ENCODE measurements around the gene NR3C1. TPM values are rescaled to one million over a fixed set of nuclear protein-coding genes. Genes with fewer than 3 reads are reported as not detected.

Gene NR3C1
- total RNA-seq, 1 experiment from 2014 or later = 31.4 TPM

DNA sequence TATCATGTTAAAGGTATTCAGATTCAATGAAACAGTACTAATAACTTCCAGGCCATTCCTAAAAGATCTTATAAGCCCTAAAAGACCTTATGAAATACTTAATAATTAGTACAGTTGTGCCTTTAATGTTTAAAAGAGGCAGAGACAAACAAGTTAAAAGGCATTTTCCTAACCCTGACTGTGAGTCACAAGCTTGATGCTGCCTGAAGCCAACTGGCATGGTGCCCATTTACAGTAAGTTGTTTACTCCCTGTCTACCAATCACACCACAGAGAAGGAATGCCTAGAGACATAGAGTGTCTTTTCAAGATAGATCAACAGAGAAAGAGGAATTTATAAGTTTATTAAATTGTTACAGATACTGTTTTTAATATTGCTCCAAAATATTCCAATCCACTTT is 47.8 kb downstream of the NR3C1 start:
- Histone ChIP-seq H3K9ac (ENCODE audit: extremely low read depth, insufficient read length, low read length) (no peak overlapping the region), H3K23ac (ENCODE audit: insufficient read length, low read depth, low read length) (no peak overlapping the region), H3K4me2 (ENCODE audit: insufficient read depth, insufficient read length, low read length) (no peak overlapping the region), H4K20me1 (ENCODE audit: control insufficient read depth, insufficient read depth, insufficient read length) (no peaks in the 10 kb centered on the region), H3K4me1 (ENCODE audit: insufficient read depth, low read length) (no peaks in the 10 kb centered on the region), H2BK12ac (ENCODE audit: insufficient read length, low read depth, low read length) (no peak overlapping the region), H2BK15ac (ENCODE audit: low read depth, low read length) (no peak overlapping the region), H4K5ac (ENCODE audit: insufficient read length, low read depth, low read length) (no peak overlapping the region), H3K23me2 (ENCODE audit: insufficient read length, low read depth, low read length, poor library complexity, severe bottlenecking) (no peaks in the 10 kb centered on the region), H3K18ac (ENCODE audit: insufficient read length, low read depth, low read length) (no peak overlapping the region), H2BK5ac (ENCODE audit: insufficient read length, low read length) (no peak overlapping the region), H3T11ph (ENCODE audit: low read length) (no peak overlapping the region), H3K56ac (ENCODE audit: insufficient read length, low read depth, low read length) (no peak overlapping the region), H4K91ac (ENCODE audit: insufficient read length, low read depth, low read length) (no peak overlapping the region), H3K79me1 (ENCODE audit: insufficient read depth, low read depth, low read length, poor library complexity, severe bottlenecking) (no peaks in the 10 kb centered on the region), H3K14ac (ENCODE audit: insufficient read depth, low read length) (no peak overlapping the region), H2BK120ac (ENCODE audit: low read depth, low read length, poor library complexity, severe bottlenecking) (no peak overlapping the region), H3K79me2 (ENCODE audit: insufficient read depth, low read length) (no peaks in the 10 kb centered on the region), H3K9me3 (ENCODE audit: control insufficient read depth, low read depth, low read length) (no peaks in the 10 kb centered on the region), H3K4ac (ENCODE audit: low read depth, low read length) (no peak overlapping the region), H2AFZ (ENCODE audit: low read length) (no peak overlapping the region), H3K27me3 (ENCODE audit: insufficient read depth, low read length) (no peaks in the 10 kb centered on the region), H4K8ac (replicated peaks; ENCODE audit: insufficient read length, low read depth, low read length) (no peak overlapping the region), H2AK5ac (ENCODE audit: insufficient read length, low read length) (no peak overlapping the region), H2BK20ac (ENCODE audit: low read depth, low read length, poor library complexity, severe bottlenecking) (no peak overlapping the region), H3K27ac (ENCODE audit: insufficient read length, low read depth, low read length) (no peak overlapping the region)
- H3K4me1 Mint-ChIP-seq = peaks cover 4 to 11% of the 10 kb centered on the region in 2 experiments
- H3K9me3 Mint-ChIP-seq = no peaks in the 10 kb centered on the region
- H3K36me3 Mint-ChIP-seq (ENCODE audit: insufficient read depth in 1 of 3, low read depth in 3 of 3) = no peaks in the 10 kb centered on the region
- H3K4me3 Mint-ChIP-seq = no peak overlapping the region
- no peaks in the 10 kb centered on the region for H3K27me3 Mint-ChIP-seq (ENCODE audit: low read depth)
- H3K27ac Mint-ChIP-seq = no peak overlapping the region
- TF ChIP-seq, protein P1, sequence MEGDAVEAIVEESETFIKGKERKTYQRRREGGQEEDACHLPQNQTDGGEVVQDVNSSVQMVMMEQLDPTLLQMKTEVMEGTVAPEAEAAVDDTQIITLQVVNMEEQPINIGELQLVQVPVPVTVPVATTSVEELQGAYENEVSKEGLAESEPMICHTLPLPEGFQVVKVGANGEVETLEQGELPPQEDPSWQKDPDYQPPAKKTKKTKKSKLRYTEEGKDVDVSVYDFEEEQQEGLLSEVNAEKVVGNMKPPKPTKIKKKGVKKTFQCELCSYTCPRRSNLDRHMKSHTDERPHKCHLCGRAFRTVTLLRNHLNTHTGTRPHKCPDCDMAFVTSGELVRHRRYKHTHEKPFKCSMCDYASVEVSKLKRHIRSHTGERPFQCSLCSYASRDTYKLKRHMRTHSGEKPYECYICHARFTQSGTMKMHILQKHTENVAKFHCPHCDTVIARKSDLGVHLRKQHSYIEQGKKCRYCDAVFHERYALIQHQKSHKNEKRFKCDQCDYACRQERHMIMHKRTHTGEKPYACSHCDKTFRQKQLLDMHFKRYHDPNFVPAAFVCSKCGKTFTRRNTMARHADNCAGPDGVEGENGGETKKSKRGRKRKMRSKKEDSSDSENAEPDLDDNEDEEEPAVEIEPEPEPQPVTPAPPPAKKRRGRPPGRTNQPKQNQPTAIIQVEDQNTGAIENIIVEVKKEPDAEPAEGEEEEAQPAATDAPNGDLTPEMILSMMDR (conservative IDR thresholded peaks at IDR 0.05) = no peak
- DNase-seq = no peak

All from H9 (cell line).